Lung (tissue), 12 donors: ENCODE measurements around the gene PBX2. TPM values are rescaled to one million over a fixed set of nuclear protein-coding genes. Genes with fewer than 3 reads are reported as not detected.
A peak's percentile ranks its signal among the peaks of the same experiment; 100 is the strongest.

Experiments
- ATAC-seq: fragments of 200-7000 bp; cut with Tn5 transposase; one replicate; pipeline ENCODE4 v1.9.1; 2020; ENCODE audit warnings: moderate number of reproducible peaks; ENCODE audit not compliant: insufficient read depth, low FRiP score
- DNase-seq, 3 donors: peaks; one replicate each; pipeline ENCODE4 v3.0.0-alpha.2; 2013 to 2017
- H3K27ac ChIP-seq, 2 donors: one replicate each; pipeline ENCODE4 v1.5.1; 2013; ENCODE audit warnings: mild to moderate bottlenecking in 2 of 2, moderate library complexity in 2 of 2, control low read depth in 1 of 2, inconsistent platforms in 1 of 2, low read depth in 1 of 2, low read length in 1 of 2
- H3K27me3 ChIP-seq, 3 donors: one replicate each; pipeline ENCODE4 v1.5.1; 2013; ENCODE audit warnings: low read length in 2 of 3; ENCODE audit not compliant: control insufficient read depth in 3 of 3, insufficient read depth in 3 of 3
- H3K36me3 ChIP-seq, 4 donors: one replicate each; pipeline ENCODE4 v1.5.1; 2013; ENCODE audit warnings: low read length in 4 of 4, mild to moderate bottlenecking in 1 of 4, moderate library complexity in 1 of 4; ENCODE audit not compliant: control insufficient read depth in 4 of 4, insufficient read depth in 4 of 4
- H3K4me1 ChIP-seq, 5 donors: one replicate each; pipeline ENCODE4 v1.5.1; 2013; ENCODE audit warnings: low read length in 5 of 5, mild to moderate bottlenecking in 2 of 5, moderate library complexity in 1 of 5; ENCODE audit not compliant: control insufficient read depth in 5 of 5, insufficient read depth in 5 of 5
- H3K4me3 ChIP-seq: one replicate; pipeline ENCODE4 v1.5.1; 2013; ENCODE audit warnings: mild to moderate bottlenecking, control low read depth, moderate library complexity
- H3K9ac ChIP-seq, 2 donors: one replicate each; pipeline ENCODE4 v1.5.1; 2013; ENCODE audit warnings: low read length in 2 of 2, control low read depth in 1 of 2; ENCODE audit not compliant: insufficient read depth in 1 of 2
- H3K9me3 ChIP-seq, 4 donors: one replicate each; pipeline ENCODE4 v1.5.1; 2013; ENCODE audit warnings: low read length in 3 of 4, mild to moderate bottlenecking in 1 of 4, moderate library complexity in 1 of 4; ENCODE audit not compliant: control insufficient read depth in 4 of 4, insufficient read depth in 3 of 4
- WGBS, 2 donors: extraction: QIAGEN DNeasy Blood & Tissue Kit; methylation state at CpG; one replicate each; pipeline ENCODE4 v1.1.7; 2013; 5-methylcytosine and 5-hydroxymethylcytosine counted together
- polyA plus RNA-seq, 2 donors: library from polyadenylated mRNA; stranded (reverse); fragments of 200-250 nt; gene quantifications; one replicate each; pipeline ENCODE4 v1.2.1, GENCODE V29; 2013
- total RNA-seq, 2 donors: library from RNA; depleted of rRNA in 1 of 2; stranded (reverse); fragments of >200 nt in 1 of 2; gene quantifications; one replicate each; pipeline ENCODE4 v1.2.1, GENCODE V29; 2014 to 2021
- TF ChIP-seq, protein P1 (sequence below): IDR thresholded peaks from 2 replicates; pipeline ENCODE4 v1.5.1; 2012; ENCODE audit warnings: mild to moderate bottlenecking; ENCODE audit errors: control extremely low read depth, extremely low read depth
- donor health status: control.
- donor health status: control.
- donor health status: Bipolar disorder and iron deficiency.
- donor health status: healthy.
- donor health status: DM: yes; HTN: yes; CAD: no.

Gene PBX2
- total and polyA plus RNA-seq, 4 donors, result 56.0 to 128 (median 85.9) TPM

DNA sequence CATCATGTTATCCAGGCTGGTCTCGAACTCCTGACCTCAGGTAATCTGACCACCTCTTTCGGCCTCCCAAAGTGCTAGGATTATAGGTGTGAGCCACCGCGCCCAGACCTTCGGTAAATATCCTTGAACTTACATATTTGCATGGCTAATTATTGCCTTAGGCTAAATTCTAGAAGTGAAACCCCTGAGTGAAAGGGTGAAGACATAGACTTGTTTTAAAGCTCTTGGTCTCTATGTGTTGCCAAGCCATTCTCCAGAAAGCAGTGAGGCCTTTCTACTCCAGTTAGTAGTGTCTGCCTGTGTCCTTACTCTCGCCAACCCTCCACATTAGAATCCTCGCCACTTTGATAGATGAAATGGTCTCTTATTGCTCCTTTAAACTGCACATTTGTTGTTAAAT lies 36.4 kb upstream of the PBX2 start:
- WGBS, 2 donors, result 91 to 93% methylated on average over 7 of the region's 7 CpGs
- Histone ChIP-seq H3K36me3 (peaks cover 0 to under 1% (median 0%) of the 10 kb centered on the region in 4 donors), H3K27ac (no peak overlapping the region), H3K4me3 (no peak overlapping the region), H3K9ac (no peak overlapping the region), H3K27me3 (no peaks in the 10 kb centered on the region), H3K4me1 (peaks cover 0 to 5% (median 0%) of the 10 kb centered on the region in 5 donors), H3K9me3 (no peaks in the 10 kb centered on the region)
- no peak for ATAC-seq
- TF ChIP-seq, protein P1, sequence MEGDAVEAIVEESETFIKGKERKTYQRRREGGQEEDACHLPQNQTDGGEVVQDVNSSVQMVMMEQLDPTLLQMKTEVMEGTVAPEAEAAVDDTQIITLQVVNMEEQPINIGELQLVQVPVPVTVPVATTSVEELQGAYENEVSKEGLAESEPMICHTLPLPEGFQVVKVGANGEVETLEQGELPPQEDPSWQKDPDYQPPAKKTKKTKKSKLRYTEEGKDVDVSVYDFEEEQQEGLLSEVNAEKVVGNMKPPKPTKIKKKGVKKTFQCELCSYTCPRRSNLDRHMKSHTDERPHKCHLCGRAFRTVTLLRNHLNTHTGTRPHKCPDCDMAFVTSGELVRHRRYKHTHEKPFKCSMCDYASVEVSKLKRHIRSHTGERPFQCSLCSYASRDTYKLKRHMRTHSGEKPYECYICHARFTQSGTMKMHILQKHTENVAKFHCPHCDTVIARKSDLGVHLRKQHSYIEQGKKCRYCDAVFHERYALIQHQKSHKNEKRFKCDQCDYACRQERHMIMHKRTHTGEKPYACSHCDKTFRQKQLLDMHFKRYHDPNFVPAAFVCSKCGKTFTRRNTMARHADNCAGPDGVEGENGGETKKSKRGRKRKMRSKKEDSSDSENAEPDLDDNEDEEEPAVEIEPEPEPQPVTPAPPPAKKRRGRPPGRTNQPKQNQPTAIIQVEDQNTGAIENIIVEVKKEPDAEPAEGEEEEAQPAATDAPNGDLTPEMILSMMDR, result no peak
- DNase-seq, result no peak

DNA sequence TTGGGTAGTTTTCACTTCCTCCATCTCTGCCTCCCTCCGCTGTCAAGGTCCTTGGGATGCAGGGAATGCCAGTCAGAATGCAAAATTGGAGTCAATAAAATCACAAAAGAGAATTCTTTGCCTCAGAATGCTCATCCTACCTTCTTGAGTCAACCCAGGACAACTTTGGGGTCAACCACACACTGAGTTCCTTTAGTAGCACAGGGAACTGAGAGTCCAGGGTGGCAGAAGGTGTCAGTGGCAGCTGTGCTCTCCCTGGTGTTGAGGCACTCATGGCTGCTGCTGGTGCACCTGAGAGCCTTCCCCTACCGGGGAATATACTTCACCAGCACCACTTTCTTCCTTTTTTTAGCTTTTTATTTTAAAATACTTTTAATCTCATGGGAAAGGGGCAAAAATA lies 34.7 kb upstream of the PBX2 start:
- peaks cover 0 to 7% (median 0%) of the 10 kb centered on the region in 5 donors for H3K4me1 ChIP-seq
- no peak overlapping the region for H3K4me3 ChIP-seq
- no peaks in the 10 kb centered on the region for H3K27me3 ChIP-seq
- TF ChIP-seq, protein P1, result no peak
- H3K9ac ChIP-seq, result no peak overlapping the region
- H3K36me3 ChIP-seq, result peaks cover 0 to 4% (median 0%) of the 10 kb centered on the region in 4 donors
- DNase-seq (no peak), ATAC-seq (no peak)
- WGBS, 2 donors, result 81 to 94% methylated on average over 2 of the region's 2 CpGs
- H3K9me3 ChIP-seq, result no peaks in the 10 kb centered on the region
- H3K27ac ChIP-seq, result peak overlapping the region; percentile 45 to 76

DNA sequence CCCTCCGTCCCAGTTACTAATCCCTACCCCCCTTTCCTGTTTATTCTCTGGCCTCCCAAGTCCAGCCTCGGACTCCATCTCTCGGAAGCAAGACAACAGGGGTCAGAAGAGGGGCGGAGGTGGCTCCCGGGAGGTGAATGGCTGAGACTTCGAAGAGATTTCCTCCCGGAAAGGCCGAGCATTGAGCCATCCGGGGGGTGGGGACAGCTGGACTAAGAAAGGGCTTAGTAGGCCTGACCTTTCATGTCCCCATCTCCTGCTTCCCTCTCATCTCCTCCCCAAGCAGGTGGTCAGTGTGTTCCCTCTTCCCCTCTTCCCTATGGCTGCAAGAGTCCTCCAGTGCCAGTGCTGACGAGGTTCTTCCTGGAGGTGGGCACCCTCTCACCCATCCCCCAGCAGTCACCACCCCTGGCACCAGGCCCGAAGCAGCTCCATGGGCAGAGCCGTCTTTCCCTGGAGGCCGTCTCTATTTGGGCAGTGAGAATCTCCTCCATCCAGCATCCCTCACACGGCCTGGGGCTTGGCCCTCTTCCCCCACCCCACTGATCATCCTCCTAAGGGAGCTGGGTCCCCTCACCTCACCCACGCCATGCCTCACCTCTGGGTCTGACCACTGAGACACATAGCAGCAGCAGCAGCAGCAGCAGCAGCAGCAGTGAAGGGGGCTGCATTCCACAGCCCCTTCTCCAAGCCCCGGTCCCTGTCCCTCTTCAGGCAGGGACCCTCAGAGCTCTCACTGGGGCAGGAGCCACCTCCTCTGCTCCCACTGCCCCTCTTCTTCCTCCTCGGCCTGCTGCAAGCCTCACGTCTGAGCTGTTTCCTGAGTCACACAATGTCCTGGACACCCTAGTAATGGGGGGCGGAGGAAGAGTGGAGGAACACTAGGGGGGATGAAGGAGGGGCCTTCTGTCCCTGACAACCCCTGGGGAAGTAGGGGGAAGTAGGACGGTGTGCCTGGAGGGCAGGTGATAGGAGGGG lies 33.5 kb upstream of the PBX2 start, which contains the start of gene NOTCH4:
NOTCH4 (minus strand) TSS at position 810 of the 978 bp plus-strand sequence; CDS start at position 671, 139 bp downstream.
- H3K36me3 ChIP-seq, result peaks cover 0 to 6% (median 0%) of the 10 kb centered on the region in 4 donors
- H3K27me3 ChIP-seq, result no peaks in the 10 kb centered on the region
- H3K9me3 ChIP-seq, result no peaks in the 10 kb centered on the region
- DNase-seq, result peak in 1 of 3 donors; percentile 20
- H3K4me1 ChIP-seq, result peaks cover 0 to 7% (median 0%) of the 10 kb centered on the region in 5 donors
- TF ChIP-seq, protein P1, result no peak
- 53 to 54% methylated on average over 19 to 20 of the region's 20 CpGs for WGBS, 2 donors
- peak within 1 kb of the TSS; percentile 45 to 76 for H3K27ac ChIP-seq
- ATAC-seq, result no peak
- peak within 1 kb of the TSS; percentile 20 for H3K4me3 ChIP-seq
- no peak within 1 kb of the TSS for H3K9ac ChIP-seq
